ENCODE data around the gene CPSF2.

CPSF2 gene

DNA sequence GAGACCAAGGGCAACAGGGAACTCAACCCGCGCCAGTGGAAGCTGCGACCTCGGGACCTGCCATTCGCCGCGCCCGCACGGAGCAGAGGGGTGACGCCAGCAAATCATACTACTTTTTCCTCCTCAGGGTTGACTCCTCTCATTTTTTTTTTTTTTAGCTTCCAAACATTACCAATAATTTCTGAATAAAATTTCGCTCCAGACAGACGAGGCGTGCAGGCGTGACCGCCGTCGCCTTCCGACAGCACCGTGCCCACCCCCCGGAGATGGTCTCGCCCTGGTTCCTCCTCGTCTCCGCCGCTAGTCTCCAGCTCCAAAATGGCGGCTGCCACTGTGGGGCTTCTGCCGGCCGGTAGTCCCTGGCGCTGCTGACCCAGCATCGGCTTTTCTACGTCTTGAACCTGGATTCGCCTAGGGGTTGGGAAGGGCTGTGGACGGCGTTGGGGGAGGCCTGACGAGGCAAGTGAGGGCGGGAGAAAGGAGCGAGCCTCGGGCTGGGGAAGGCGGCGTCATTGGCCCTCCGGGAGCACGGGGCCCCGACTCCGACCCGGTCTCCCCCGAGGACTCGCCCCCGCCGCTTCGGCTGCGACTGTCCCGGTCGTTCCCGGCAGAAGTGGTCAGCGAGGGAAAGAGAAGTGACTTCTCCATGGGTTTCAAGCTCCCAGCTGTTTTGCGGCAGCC lies at the start of gene CPSF2, which contains the start of gene NDUFB1:
Gene CPSF2, plus strand, starts transcription at position 300 of the 681 bp plus-strand sequence. CDS start 9,016 bp downstream, outside the sequence.
Gene NDUFB1, minus strand, starts transcription at position 37 of the 681 bp plus-strand sequence. CDS start 4,069 bp downstream, outside the sequence.
- peak; percentile 90 to 94 (median 91) for DNase-seq

DNA sequence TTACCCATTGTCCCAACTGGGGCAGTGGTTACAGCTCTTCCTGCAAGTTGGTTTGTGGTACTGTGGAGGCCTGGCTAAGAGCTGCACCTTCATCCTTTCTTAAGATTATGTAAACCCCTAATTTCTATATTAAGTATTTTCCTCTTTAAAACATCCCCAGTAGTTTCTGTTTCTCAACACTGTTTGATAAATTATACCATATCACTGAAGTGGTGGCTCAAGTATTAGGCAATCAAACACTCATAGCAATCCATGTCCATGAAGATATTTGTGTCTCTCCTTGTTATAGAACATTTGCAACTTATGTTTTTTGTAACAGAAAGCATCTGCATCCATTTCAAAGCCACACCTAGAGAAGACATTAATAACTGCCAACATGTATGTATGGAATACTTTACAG lies 47.2 kb upstream of the CPSF2 start:
- DNase-seq, result no peak

DNA sequence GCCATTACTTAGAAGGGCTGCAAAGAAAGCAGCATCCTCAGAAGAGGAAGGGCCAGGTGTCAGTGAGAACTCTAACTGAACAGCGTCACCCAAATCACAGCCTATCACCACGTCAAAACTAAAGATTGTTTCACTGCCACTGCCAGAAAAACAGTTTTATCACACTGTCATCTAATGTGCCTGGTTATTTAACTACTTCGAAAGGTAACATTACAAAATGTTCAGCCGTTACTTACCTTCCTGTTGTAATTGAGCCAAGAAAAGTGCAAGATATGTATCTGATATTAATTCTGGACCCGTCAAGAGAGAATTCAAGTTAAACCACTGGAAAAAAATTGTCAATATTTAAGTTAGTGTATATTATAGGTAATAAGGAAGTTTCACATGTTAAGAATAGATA lies 33.3 kb upstream of the CPSF2 start:
- no peak for DNase-seq

DNA sequence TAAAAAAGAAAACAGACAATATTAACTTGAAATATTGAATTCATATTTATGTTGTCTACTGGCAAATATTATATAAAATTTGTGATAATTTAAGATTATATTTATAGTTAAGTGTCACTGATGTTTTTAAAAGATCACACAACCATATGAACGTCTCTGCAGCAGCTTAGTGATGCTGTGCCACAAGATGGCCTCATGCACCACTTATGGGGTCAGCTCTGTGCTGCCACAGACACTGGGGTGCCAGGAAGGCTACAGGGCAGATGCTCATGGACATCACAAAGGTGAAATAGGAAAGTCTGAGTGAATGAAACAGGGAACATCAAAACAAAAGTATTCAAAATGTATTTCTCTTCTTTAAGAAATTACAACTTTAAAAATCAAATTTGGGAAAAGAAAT lies 28.4 kb upstream of the CPSF2 start:
- peak in 2 of 3 donors; percentile 27 to 39 for DNase-seq

DNA sequence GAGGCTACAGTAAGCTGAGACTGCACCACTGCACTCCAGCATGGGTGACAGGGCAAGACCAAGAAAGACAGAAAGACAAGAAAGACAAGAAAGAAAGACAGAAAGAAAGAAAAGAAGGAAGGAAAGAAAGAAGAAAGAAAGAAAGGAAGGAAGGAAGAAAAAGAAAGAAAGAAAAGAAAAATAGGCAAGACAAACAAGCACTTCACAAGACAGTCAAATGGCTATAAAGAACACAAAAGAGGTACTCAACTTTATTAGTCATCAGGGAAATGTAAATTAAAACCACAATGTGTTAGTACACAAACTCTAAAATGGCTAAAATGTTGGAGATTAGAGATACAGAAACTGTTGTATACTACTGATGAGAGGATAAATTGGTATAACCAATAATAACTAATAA lies 22.0 kb upstream of the CPSF2 start:
- DNase-seq, result peak in 1 of 3 donors; percentile 29

DNA sequence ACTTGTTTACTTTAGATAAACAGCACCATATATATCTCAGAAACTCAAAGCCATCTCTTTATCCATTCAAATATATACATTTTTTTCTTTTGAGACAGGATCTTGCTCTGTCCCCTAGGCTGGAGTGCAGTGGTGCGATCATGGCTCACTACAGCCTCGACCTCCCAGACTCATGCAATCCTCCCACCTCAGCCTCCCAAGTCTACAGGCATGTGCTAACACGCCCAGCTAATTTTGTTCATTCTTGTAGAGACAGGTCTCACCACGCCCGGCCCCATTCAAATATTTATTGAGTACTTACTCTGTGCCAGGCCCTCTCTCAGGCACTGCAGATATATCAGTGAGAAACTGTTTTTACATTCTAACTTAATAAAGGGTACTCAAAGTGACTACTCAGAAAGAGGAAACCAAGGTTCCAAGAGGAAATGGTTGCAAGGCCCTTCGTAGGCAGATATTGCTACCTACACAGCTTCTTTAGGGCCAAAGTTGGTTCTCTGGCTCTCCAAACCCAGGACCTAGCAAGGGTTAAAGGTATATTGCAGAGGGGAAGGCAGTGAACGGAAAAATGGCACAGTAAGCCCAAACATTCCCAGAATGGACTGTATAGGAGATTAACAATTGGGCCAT lies 18.3 kb upstream of the CPSF2 start:
- DNase-seq, result peak in 2 of 3 donors; percentile 27 to 31

DNA sequence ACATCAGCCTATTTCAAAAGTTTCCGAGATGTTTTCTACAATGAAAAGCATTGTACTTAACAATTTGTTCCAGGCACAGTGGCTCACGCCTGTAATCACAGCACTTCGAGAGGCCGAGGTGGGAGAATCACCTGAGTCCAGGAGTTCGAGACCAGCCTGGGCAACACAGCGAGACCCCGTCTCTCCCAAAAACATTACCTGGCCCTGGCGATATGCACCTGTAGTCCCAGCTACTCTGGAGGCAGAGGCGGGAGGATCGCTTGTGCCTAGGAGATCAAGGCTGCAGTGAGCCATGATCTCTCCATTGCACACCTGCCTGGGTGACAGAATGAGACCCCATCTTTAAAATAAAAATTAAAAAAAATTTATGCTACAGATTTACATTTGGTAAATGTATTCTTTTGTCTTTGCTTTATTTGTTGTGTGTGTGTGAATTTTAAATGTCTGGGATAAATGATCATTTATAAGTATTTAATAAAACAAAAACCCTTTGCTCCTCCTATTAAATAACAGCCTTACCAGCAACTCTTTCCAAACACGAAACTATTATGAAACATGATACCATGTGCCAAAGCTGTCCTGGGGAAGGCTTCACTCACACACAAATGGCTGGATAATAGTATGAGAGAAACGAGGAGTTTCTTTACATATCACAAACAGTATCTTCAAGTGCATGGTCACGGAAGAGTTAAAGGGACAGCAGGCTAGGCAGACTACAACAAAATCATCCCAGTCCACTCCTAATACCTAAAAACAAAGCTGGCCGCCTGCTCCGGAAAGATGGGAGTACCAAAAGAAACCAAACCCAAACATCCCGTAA lies 16.5 kb upstream of the CPSF2 start:
- DNase-seq, result no peak

DNA sequence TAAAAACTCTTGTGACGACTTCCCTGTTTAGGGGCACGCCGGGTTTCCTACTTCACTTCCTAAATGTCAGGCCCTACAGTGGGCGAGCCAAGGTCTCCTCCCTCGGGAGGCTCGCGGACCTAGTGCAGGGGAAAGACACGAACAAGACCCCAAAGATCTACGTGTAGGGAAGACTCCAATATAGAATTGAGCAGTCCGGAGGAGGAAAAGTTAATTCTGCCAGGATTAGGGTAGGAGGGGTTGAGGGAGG lies 16.0 kb upstream of the CPSF2 start:
- DNase-seq, result peak; percentile 89 to 90 (median 90)

DNA sequence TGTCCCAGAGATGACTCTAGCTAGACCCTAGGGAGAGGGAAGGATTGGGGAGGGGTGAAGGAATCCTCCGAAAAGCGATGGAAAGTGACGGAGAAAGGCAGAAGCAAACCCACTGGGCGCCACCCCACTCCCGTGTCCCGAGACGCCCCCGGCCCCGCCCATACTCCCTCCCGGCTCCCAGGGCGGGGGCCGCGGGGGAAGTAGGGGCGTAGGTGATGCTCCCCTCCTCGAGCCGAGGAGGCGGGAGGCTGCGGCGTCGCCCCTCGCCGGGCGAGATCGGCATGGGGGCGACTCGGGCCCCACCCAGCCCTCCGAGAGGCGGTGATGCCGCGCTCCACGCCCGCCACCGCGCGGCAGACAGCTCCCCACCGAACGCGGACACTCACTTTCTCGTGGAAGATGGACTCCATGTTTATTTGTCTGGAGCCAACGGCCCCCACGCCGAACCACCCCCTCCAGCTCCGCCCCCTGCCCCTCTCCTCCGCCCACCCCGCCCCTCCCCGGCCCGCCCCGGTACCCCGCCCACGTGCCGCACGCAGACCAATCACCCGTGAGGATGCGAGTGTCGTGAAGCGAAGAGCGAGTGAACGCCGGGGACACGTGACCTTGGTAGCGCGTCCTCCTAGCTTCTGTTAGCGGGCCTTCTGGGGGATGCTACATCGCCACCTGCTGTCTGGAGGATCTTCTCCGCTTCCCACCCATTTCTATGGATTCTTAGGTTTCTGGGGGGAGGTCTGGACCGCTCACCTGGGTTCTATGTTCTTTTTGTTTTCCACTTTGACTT lies 15.4 kb upstream of the CPSF2 start, which contains the start of gene ATXN3:
Gene ATXN3, minus strand, starts transcription at position 440 of the 784 bp plus-strand sequence. Its CDS starts 30 bp downstream, at position 410.
- peak; percentile 99 for DNase-seq

DNA sequence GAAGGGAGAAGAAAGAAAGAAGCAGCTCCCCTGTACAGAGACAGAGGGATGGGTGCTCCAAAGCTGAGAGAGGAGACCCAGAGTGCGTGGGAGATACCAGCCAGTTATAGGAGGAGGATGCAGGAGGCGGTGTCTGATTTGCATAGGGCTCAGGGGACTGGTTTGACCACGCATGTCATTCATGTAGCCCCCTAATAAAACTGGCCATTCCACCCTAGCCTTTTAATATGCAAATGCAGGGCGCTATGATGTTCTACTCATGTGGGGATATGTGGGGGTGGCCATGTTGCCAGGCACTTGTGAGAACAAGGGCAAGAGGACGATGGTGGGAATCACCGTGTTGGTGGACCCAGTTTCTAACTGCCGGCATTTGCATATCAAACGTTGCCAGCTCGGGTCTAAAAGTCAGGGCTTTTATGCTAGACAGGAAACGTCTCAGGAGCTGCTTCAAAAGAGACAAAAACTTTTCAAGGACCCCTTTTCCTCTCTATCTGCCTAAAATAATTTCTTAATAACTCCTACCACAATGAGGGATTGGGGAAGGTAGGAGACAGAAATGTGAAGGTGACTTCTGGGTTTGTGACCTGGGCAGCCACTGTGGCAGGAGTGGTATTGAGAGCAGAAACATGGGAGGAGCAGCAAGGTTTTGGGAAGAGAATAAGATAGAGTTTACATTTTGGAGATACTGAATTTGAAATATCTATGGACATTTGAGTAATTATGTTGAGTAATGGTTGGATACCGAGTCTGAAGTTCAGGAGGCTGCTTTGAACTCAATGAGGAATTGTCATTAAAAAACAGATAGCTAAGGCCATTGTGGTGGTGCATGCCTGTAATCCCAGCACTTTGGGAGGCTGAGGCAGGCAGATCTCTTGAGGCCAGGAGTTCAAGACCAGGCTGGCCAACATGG lies 13.2 kb upstream of the CPSF2 start:
- DNase-seq, result no peak

DNA sequence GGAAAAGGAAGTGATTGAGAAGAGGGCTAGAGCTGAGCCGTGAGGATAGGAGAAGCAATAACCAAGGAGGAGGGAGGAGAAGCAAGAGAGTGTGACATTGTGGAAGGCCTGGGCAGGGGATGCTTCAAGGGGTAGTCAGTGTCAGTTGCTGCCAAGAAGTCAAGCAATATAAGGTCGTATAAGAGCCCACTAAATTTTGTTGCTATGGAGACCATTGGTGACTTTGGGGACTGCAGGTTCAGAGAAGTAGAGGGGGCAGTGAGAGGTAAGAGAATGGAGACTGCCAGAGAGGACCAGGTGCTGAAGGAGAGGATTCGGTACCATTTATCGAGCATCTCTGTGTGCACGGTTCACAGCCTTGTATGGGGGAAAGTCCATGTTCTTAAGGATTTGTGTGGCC lies 12.3 kb upstream of the CPSF2 start:
- DNase-seq, result no peak

DNA sequence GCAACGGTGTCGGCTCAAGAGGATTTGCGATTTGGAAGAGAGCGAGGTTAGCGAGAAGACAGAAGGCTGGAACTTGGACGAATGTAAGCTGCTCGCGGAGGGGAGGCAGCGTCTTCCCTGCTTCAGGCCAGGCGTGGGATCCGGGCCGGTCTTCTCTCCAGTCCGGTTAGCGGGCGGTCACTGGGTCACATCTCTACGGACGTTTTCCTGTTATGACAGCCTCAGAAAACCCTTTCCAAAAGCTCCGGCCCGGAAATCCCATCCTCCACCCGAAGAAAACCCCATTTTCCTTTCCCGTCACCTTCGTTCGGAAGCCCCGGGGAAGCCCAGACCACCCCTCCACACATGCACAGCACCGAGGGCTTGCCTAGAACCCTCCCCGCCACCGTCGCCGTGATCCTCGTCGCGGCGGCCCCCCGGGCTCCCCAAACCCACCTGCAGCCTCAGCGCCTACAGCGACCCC lies 531 bp upstream of the CPSF2 start:
- peak; percentile 71 to 87 (median 86) for DNase-seq

DNA sequence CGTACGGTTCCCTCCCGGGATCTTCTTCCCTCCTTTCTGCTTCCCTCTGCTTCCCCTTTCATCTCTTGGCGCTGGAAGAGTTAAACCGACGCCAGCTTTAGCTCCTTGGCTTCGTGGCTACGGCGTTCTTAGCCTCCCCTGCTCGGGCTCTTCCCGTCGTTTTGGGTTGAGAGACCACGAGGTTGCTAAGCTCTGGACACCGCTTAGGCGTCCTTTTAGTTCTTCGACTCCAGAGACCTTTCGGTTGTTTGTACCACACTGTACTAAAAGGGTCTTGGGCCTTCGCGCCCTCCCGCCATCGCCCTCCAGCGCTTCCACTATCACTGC lies 545 bp downstream of the CPSF2 start:
- no peak for DNase-seq

DNA sequence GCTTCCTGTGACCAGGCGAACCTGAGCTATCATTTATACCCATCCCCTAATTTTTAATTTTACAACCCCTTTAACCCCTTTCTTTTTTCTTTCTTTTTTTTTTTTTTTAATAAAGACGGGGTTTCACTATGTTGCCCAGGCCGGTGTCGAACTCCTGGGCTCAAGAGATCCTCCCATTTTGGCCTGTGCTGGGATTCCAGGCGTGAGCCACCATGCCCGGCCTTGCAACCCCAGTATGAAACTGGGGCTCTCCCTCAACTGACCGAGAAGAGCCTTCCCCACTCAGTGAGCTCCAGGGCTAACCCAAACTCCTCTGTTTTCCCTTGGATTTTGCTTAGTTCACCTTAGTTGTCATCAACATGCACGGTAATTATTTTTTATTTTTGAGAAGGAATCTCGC lies 992 bp downstream of the CPSF2 start:
- DNase-seq, result peak in 1 of 3 donors; percentile 14

DNA sequence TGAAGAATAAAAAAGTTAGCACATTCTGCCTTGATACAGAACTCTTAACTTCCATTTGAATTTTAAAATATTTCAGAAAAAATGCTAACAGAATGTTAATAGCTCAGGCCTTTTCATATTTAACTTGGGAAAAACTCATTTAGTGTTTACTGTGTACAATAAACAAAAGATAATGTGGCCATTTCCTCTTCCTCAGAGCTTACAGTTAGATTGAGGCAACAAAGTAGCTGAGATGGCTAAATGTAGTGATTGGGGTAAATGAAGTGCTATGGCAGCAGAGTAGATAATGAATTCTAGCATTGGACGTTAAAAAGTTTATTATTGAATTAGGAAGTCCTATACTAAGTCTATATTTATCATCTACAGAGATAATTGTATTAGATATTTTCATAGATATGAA lies 12.7 kb downstream of the CPSF2 start:
- no peak for DNase-seq

DNA sequence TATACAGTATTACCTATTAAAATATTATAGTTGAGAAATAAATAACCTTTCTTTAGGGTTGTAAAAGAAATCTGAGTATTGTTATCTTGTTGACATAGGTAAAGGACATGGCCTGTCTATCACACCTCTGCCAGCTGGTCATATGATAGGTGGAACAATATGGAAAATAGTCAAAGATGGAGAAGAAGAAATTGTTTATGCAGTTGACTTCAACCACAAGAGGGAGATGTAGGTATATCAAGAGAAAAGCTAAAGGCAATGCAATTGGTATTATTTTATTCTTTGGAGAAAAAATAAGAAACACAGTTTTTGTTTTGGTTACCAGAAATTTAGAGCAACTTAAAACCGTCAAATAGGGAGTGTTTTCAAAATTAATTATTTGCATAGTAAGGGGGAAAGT lies 13.5 kb downstream of the CPSF2 start:
- peak; percentile 39 to 57 (median 56) for DNase-seq

DNA sequence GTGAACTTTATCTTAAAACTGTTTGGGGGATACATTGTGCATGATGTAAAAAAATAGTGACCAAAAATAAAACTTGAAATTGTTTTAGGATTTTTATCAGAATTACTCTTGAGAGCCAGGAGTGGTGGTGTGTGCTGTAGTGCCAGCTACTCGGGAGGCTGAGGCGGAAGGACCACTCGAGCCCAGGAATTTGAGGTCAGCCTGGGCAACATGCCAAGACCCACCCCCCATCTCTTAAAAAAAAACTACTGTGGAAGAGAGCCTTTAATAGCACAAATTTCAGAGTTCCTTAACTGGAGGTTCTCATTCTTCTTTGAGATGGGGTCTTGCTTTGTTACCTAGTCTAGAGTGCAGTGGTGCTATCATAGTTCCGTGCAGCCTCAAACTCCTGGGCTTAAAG lies 21.5 kb downstream of the CPSF2 start:
- DNase-seq, result no peak

DNA sequence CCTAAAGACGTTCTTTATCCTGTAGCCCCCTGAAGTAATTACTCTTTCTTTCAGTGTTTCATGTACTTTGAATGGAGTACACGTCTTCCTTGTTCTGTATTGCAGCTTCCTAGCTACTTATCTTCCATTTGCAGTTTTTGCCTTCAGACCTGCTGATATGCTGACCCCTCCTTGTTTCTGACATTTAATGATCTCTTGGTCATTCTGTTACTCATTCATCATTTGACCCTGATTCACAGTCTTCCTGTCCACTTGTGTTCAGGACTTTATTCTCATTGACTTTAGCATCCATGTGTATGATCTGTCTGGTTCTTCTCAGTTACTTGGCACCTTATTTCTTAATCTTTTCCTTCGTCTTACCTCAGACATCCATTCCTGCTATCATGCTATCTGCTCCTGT lies 22.2 kb downstream of the CPSF2 start:
- peak in 1 of 3 donors; percentile 10 for DNase-seq

DNA sequence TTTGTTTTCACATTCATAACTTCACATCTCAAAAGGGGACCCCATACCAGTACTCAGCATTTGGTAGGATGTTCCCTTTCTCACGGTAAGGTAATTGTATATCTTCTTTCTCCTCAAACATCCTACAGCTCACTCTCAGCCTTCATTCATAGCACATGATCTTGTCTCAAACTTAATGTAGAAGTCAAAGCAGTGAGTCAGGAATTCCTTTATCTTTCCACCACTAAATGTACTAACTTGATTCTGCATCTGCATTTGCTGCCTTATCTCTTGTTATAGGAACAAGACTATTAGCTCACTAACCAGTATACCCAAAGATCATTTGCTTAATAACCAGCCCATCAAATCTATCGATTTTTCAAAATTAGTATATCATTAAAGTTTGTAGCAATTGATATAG lies 22.9 kb downstream of the CPSF2 start:
- no peak for DNase-seq

DNA sequence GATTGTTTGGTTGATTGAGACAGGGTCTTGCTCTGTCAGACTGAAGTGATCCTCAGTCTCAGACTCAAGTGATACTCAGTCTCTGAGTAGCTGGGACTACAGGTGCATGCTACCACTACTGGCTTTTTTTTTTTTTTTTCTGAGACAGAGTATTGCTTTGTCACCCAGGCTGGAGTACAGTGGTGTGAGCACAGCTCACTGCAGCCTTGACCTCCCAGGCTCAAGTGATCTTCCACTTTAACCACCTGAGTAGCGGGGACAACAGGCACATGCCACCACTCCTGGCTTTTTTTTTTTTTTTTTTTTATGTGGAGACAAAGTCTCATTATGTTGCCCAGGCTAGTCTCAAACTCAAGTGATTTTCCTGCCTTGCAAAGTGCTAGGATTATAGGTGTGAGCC lies 31.8 kb downstream of the CPSF2 start:
- no peak for DNase-seq

DNA sequence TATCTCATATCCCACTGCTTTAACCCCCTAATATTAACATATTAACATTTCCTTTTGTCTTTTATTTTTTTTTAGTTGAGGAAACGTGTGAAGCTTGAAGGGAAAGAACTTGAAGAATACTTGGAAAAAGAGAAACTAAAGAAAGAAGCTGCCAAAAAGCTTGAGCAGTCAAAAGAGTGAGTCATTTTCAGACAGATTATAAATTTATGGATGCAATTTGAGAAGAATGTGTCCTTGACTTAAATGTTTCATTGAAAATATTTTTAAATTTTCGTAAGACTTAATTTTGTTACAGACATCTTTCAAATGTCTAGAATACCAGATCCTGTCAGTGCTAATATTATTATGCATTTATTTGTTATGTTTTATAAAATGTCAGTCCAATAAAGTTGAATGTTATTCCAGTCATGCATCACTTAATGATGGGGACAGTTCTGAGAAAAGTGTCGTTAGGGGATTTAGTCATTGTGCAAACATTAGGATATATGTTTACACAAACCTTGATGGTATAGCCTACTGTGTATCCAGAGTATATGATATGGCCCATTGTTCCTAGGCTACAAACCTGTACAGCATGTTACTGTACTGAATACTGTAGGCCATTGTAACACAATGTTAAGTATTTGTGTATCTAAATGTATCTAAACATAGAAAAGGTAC lies 32.6 kb downstream of the CPSF2 start:
- DNase-seq, result no peak

Data from suppressor macrophage treated with lipopolysaccharide for 1 hour (primary cell).